HG03196 (cell line): ENCODE results near the gene MTHFR.

Source experiments
- ATAC-seq: cut with Tn5 transposase; IDR thresholded peaks from one replicate; pipeline ENCODE4 v1.9.1; 2021; ENCODE audit not compliant: unreplicated experiment

The MTHFR gene

DNA sequence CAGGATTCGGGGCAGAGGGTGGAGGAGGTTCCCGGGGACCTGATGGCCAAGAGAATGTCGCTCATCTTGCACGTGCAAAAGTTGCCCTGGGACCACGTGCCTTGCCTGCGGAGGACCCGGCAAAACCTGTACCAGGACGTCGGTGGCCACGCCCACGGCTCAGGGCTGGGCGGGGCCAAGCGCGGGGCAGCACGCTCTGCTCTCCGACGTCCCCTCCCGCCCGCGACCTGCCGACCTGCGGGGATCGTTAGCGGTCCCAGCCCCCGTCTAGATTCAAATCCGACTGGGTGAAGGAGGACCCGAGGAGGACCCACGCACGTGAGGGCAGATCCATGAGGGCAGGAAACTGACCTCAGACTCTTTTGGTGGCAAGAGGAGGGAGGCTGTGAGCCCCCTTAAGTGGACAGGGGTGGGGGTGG lies 43.8 kb downstream of the MTHFR start, which contains the start of gene C1orf167:
Gene C1orf167, plus strand, starts transcription at position 206 of the 419 bp plus-strand sequence. CDS start 2,208 bp downstream, outside the sequence.
- ATAC-seq = no peak

DNA sequence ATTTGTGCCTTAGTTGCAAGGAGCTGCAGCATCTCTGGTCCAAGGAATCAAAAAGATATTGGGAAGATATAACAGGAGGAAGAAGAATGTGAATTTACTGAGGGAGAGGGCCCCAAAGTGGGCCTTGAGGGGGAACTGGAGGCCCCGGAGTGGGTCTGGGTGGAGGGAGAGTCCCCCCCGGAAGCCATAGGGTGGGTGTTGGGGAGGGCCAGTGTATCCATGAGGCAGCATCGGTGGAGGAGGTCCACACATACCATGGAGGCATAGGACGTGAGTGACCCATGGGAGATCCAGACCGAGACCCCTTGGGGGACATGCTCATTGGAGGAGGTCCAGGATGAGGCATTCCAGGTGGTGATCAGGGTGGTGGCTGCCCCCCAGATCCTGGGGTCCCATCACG lies 44.5 kb downstream of the MTHFR start:
- ATAC-seq = no peak

DNA sequence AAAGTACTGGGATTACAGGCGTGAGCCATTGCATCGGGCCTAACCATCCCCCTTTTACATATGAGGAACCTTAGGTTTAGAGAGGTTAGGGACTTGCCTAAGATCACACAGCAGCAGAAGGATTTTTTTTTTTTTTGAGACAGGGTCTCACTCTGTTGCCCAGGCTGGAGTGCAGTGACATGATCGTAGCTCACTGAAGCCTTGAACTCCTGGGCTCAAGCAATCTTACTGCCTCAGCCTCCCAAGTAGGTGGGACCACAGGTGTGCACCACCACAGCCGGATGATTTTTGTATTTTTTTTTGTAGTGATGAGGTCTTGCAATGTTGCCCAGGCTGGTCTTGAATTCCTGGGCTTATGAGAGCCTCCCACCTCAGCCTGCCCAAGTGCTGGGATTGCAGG lies 46.0 kb downstream of the MTHFR start:
- ATAC-seq = no peak

DNA sequence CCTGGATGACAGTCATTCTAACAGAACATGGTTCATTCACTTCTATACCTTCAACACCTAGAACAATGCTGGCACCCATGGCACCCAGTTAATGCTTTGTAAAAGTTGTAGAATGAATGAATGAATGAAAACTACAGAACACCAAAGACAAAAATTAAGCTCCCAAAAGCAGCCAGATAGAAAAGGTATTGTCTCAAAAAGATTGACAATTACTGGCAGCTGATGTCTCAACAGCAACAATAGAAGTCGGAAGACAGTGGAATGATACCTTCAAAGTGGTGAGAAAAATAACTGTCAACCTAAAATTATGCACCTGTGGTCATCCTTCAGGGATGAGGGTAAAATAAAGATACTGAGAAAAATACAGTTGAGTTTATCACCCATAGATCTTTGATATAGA lies 48.7 kb downstream of the MTHFR start:
- no peak for ATAC-seq

DNA sequence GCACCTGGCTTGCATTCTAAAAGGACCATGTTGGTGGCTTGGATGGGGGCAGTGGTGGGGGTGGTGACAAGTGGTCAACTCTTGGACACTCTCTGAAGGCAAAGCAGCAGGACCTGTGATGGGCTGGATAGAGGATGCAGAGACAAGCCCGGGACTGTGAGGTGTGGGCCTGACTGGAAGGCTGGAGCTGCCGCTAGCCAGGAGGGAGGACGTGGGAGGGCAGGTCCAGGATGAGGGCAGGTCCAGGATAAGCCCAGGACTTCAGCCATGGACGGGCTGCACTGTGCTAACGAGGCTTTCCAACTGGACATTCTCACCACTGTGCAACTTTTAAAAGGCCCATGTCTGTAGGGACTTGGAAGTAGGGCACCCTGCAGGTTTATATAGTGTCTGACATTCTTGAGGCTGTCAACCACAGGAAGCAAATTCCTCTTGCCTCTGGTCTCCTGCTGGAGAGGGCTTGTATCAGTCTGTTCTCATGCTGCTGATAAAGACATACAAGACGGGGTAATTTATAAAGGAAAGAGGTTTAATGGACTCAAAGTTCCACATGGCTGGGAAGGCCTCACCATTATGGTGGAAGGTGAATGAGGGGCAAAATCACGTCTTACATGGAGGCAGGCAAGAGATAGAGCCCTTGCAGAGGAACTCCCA lies 52.1 kb downstream of the MTHFR start:
- ATAC-seq = no peak

DNA sequence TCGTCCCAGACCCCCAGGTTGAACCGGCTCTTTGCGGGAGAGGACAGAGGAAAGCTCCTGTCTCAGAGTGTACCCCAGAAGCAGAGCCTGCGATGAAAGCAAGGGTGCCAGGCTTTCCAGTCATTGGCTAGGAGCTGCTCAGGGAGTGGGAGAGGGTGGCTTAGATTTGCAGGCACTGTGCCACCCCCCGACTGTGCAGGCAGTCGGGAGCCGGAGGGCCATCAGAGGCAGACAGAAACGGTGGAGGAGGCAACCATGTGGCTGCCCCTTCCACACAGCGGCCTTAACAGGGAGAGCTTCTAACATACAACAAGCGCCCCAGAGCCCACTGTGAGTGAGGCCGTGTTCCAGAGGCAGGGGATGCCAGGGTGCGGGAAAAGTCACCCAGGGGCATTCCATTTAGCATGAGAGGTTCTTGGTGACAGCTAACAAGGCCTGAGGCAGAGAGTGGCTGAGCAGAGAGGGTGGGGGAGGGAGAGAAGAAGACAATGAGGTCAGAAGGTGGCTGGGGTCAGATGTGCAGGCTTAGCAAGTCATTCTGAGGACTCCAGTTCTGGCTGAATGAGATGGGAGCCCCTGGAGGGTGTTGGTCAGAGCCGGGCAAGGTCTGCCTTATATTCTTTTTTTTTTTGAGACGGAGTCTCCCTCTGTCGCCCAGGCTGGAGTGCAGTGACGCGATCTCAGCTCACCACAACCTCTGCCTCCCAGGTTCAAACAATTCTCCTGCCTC lies 53.2 kb downstream of the MTHFR start:
- ATAC-seq = no peak

DNA sequence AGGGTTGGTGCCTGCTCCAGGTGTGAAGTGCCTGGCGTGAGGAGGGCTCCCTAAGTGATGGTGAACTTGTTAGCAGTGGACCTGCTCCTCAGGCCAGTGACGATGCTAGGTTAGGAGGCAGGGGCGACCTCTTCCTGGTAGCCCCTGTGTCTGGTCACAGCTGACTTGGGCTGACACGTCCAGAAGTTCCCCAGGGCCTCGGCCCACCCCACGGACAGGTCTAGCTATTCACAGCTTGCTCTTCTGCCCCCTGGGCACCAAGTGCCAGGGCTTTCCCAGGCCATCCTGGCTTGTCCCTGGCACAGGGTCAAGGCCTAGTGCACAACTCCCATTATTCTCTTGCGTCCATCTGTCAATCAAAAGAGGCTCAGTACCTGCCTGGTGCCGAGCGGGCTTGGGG lies 54.7 kb downstream of the MTHFR start:
- no peak for ATAC-seq

DNA sequence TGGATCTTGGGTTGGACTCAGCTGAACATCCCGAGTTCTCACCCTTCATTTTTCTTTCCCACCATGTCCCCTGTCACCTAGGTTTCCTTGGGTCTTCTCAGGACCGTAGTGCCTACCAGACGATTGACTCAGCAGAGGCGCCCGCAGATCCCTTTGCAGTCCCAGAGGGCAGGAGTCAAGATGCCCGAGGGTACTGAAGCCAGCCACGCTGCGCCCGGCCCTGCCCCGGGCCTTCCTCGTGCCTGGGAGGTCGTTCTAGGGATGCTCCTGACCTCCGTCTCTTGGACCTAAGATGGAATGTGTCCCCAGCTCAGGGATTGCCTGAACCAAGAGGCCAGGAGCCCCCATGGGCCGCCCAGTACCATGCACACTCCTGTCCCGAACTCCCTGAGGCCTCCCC lies 55.8 kb downstream of the MTHFR start:
- ATAC-seq = no peak

DNA sequence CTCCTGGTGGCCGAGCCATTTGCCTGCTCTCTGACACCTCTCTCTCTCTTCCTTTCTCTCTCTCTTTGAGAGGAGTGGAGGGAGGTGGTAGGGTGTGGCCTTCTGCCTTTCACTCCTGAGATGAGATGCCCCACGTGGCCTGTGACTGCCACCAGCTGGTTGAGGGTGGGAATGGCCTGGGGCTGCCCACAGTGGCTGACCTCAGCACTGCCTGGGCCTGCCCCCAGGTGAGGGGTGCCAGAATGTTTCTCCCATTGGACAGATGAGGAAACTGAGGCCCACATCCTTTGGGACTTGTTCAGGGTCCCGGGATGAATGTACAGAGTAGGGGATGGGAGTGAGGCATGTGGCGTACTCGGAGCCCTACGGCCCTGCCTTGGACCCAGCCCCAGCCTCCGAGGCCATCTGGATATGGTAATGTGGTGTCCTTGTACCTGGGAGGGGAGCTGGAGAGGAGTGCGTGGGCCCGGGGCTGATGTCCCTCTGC lies 56.5 kb downstream of the MTHFR start:
- no peak for ATAC-seq

DNA sequence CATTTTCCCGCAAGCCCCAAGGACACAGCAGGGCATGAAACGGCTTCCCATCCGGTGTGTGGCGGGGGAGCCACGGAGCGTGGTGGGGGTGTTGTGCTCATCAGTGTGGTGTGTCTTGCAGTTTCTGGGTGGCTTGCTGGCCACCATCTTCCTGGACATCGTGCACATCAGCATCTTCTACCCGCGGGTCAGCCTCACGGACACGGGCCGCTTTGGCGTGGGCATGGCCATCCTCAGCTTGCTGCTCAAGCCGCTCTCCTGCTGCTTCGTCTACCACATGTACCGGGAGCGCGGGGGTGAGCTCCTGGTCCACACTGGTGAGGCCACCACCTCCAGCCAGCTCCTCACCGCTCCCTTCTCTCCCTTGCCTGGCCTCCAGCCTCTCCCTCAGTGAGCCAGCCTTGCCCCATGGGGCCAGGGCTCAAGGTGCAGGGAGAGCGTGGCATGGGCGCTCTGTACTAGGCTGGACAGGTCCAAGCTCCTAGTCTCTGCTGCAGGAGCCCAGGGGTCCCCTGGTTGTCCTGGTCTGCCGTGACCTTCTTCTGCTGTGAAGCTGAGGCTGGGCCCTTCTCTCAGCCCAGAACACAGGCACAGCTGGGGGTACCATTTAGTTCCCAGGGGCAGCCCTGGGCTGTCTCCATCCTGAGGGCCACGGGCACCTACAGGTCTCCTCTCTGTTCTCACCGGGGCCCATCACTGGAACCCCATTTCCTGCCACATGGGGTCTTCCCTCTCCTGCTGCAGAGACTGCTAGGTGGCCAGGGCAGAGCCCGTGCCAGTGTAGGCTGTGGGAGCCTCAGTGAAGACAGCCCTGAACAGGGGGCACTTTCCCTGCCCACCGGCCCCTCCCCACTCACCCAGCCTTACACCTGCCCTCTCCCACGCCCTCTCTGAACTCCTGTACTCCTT lies 57.2 kb downstream of the MTHFR start:
- no peak for ATAC-seq

DNA sequence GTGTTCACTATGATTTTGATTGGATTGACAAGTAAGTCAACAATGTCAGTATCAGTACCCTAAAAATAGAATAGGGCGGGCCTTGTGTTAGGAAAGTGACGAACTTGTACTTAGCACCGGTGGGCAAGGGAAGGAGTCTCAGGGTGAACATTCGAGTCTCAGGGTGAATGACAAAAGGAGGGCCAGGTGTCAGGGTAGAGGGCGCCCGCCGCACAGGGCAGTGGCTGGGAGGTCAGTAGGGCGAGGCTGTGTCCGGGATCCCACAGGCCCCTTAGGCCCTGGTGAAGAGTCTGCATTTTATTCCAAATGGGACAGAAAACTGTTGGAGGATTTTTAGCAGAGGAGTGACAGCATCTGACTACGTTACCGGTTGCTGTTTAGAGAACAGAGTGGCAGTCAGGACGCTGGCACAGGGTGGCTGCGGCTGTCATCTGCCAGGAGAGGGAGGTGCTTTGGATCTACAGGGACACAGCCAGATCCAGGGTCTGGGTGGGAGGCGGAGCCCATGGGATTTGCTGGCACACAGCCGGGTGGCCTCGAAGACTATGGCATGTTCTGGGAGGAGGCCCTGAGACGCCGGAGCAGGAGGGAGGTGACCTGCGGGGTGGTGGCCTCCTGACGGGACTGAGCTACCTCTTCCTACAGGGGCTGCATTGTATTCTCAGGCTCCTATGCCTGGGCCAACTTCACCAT lies 58.8 kb downstream of the MTHFR start:
- ATAC-seq = no peak

DNA sequence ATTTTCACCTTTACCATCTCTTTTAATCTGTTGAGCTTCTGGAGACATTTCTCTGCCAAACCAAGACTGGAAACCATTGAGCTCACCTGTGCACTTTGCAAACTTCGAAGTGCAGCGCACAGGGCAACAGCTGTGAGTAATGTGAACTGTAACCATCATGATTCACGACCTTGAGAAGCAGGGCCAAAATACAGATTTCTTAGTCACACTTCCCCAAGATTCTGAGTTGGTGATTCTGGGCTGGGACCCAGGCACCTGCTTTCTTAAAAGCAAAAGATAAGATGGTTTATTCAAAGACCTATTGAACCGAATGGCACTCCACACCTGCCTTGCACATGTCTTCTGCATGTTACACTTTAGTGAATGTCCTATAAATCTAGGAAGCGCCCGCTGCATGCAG lies 59.7 kb downstream of the MTHFR start:
- no peak for ATAC-seq

DNA sequence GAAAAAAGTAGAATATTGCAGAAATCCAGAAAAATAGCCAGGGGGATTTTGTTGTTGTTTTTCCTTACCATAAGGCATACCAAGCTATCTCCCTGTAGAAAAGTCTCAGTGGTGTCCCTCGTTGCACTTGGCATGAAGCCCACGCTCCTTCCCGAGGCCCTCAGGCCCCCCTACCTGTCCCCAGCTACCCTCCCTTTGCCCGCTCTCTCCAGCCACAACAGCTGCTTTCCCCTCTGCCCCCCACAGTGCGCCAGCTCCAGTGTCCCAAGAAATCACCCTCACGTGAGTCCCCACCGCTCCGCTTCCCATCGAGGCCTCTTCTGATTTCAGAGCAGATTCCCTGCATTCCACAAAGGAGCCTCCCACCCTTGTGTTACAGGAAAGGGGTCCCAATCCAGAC lies 61.5 kb downstream of the MTHFR start:
- no peak for ATAC-seq

DNA sequence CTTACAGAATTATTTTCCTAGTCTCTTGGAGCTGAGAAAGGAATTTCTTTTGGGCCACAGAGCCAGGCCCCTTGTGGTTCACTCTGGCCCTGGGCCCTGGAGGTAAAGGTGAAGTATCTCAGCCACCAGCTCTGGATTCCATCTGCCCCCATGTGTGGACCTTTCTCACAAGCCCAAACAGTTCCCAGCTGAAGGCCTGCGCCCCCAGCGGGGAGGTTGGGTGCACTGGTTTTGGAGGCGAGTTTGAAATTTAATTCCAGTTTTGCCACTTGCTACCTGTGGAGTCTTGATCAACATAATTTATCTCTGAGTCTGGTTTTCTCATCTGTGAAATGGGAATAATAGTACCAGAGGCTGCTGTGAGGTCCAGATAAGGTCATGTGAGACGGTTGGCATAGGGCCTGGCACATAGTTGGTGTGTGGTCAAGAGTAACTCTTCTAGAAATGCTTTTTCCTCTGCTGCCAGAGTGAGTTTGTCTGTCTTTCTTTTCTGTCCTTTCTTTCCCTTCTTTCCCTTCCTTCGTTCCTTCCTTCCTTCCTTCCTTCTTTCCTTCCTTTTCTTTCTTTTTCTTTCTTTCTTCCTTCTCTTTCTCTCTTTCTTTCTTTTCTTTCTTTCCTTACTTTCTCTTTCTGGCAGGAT lies 63.7 kb downstream of the MTHFR start:
- no peak for ATAC-seq

DNA sequence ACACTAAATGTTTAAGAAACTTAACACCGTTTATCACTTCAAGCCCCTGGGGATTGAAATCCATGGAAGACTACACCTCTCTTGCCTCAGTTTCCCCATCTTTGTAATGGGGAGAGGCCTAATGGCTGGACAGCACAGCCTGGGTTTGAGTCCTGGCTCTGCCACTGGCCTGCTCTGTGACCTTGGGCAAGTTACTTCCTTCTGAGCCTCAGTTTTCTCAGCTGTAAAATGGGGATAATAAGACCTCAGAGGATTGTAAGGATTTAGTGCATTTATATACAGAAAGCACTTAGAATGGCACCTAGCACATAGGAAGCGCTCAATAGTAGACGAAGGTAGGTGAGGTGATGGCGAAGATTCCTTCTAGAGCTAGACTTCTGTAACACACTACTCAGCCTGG lies 64.3 kb downstream of the MTHFR start:
- no peak for ATAC-seq

DNA sequence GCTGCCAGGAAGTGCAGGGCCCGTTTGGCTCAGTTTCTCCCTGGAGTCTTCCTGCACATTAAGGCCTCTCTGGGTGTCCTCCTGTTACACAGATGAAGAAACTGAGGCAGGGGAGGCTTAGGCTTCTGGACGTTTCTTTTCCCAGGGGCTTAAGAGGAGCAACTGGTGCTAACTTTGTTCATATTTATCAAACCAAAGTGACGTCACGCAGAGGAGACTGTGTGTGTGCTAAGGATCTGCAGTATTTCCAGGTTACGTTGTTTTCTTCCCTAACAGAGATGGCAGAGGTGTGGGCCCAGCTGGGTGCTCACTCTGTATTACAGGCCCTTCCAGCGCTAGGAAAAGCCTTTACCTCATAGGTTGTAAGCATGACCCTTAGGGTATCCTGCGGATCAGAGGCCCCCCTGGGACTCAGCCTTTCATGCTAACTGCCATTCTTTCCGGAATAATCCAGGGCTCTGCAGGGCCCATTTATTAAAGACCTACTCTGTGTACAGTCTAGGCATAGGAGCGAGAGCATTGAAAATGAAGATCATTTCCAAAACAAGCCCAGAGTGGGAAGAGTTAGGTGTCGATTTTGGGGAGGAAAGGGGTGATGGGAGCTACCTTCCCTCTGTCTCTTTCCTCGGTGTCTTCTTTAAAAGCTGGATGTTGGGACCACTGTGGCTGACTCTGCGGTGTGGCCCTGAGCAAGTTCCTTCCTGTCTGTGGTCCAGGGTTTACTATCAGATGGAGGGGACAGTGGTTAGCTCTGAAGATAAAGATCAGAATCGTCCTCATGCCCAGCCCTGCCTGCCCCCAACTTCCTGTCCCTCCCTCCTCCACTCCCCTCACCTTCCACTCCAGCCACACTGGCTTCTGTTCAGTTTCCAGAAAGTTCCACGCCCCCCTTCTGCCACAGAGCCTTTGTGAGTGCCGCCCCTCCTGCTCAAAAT lies 65.2 kb downstream of the MTHFR start:
- ATAC-seq = no peak

DNA sequence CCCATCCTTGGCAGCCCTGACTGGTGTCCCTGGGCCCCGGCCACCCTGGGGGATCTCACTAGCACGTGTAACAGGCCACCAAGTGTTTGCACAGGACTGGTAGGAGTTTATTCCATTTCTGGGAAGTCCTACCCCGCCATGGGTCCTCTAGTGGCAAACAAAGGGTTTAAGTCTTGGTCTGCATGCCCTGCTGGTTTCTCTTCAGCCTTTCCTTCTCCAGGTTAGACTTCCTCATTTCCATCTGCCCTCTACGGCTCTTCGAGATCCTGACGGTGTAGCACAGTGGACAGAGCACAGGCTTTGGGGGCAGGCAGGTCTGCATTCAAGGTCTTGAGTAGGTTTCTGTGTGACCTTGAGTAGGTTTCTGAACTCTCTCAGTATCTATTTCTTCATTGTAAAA lies 67.0 kb downstream of the MTHFR start:
- no peak for ATAC-seq

DNA sequence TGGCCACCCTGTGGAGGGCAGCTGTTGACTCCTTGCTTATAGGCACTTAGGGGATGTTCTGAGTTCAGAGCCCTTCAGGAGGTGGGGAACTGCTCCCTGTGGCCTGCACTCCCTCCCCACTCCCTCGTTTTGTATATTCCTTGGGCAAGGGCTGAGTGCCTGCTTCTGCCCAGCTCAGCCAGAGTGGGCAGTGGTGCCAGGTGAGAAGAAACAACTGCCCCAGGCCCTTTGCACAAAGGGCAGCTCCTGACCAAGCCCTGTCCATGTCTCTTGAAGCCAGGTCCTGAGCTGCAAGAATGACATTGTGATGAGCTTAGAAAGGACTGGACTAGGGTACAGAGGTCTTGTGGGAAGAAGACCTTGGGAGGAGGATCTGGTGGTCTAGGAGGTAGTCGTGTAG lies 67.7 kb downstream of the MTHFR start:
- no peak for ATAC-seq
